GM12872 (cell line): ENCODE measurements around the gene OSBPL8.

ENCODE experiments used
- TF ChIP-seq, protein P1 (sequence below): IDR thresholded peaks from 3 replicates; pipeline ENCODE4 v1.5.1; 2011; ENCODE audit warnings: low read depth, mild to moderate bottlenecking, low read length, moderate library complexity; ENCODE audit not compliant: insufficient read depth

Gene OSBPL8

DNA sequence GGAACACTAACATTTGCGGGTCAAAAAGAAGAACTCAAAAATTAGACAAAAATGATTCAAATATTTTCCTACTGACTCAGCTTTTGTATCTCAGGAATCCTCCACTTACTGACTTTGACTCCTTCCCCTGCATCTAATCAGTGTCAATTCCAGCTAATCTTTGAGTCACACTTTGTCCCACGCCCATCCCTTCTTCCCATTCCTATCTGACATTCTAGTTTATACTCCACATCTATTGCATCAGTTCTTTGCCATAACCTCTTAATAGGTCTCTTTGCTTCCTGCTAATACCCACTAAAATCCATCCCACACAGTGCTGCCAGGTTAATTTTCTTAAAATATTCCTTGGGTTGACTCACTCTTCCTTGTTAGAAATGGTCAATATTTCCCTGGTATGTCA lies 230.4 kb downstream of the OSBPL8 start:
- TF ChIP-seq, protein P1, sequence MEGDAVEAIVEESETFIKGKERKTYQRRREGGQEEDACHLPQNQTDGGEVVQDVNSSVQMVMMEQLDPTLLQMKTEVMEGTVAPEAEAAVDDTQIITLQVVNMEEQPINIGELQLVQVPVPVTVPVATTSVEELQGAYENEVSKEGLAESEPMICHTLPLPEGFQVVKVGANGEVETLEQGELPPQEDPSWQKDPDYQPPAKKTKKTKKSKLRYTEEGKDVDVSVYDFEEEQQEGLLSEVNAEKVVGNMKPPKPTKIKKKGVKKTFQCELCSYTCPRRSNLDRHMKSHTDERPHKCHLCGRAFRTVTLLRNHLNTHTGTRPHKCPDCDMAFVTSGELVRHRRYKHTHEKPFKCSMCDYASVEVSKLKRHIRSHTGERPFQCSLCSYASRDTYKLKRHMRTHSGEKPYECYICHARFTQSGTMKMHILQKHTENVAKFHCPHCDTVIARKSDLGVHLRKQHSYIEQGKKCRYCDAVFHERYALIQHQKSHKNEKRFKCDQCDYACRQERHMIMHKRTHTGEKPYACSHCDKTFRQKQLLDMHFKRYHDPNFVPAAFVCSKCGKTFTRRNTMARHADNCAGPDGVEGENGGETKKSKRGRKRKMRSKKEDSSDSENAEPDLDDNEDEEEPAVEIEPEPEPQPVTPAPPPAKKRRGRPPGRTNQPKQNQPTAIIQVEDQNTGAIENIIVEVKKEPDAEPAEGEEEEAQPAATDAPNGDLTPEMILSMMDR, result no peak

DNA sequence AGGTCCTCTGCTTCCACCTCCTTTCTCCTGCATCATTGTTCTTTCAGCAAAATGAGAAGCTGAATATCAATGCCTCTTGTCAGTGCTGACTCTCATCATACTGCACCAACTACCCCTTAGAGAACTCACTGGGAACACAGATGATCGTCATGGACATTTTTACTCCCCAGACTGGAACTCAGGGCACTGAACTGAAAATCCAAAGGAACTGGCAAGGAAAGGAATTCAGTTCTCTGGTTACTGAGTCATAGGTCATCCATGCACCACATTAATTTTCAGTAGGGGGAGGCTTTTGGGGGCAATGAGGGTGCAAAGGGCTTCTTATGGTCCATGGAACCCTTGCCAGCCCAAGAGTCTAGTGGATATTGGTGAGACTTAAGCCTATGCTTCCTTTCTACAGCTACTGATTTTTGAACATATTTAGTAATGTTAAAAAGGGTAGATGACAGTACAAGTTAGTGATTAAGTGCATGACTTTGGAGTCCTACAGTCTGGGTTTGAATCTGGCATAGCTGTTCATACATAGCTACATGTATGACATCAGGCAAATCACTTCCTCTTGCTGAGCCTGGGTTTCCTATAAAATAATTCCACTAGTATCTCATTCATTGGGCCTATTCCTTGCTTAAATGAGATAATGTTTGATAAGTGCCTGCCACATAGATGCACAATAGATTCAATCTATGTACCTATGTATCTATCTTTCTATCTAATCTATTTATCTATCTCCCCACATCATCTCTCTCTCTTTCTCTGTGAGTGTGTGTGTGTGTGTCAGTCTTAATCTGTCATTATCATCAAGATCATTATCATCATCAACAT lies 240.6 kb downstream of the OSBPL8 start:
- TF ChIP-seq, protein P1, result no peak

DNA sequence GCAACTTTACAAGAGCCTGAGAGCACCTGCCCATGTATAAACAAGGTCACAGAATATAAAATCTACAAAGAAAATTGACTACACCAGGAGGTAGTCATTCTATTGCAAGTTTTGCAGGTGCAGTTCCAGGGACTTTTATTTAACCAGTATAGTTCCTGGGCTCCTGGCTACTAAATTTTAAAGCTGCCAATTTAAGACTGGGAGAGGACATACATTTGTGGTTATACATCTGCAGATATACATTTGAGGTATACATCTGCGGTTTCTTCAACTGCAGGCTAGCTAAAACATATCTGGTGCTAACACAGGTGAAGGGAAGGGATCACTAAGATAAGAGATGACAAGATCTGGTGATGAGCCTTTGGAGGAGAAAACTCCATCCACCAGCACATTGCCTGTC lies 241.6 kb downstream of the OSBPL8 start:
- TF ChIP-seq, protein P1, result no peak

DNA sequence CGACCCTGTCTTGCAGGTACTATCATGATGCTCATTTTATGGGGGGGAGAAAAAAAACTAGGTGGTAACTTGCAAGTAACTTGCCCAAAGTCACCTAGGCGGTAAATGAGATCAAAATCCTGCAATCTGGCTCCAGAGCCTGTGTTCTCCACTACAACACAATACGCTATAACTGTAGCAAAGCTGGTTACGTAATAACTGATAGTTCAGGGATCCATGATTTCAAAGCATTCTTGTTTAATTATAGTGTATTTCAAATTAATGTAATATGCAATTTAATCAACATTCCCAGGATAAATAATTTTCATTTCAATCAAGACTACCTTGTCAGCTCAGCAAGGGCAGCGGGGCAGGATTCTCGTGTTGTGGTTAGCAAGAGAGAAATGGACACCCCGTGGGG lies 243.1 kb downstream of the OSBPL8 start:
- TF ChIP-seq, protein P1, result no peak

DNA sequence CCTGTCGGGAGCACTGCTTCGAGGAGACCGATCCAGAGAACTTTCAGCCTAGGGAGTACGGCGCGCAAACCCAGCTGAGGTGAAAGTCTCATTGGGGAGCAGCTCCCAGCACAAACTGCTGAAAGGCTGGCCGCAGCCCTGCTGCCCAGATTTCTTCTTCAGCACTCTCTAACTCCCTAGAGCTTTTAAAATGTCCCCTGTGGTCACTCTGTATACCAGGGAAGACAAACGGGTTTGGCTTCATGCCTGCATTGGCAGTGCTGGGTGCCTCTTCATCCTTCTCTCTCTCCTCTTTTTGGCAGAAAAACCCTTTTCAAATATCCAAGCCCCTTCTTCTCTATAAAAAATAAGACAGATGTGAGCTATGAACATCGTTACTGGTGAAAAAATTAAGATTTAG lies 246.3 kb downstream of the OSBPL8 start:
- TF ChIP-seq, protein P1, result no peak

DNA sequence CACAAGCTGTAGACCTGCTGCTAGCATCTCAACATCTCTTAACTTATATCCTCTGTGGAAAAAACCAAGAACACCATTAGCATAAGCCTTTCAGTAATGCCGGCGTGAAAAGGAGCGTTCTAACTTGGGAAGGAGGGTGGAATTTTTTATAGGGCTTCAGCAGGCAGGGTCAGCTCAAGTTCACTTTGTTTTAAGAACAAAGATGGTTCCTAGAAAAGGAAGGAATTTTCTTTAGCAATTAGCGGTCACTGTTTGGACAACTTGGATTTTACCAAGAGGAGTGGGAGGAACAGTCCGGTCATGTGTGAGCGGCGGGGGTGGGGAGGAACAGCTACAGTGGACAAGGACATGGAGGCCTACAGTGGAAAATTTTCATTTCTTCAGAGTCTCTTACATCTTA lies 247.3 kb downstream of the OSBPL8 start:
- TF ChIP-seq, protein P1, result no peak

DNA sequence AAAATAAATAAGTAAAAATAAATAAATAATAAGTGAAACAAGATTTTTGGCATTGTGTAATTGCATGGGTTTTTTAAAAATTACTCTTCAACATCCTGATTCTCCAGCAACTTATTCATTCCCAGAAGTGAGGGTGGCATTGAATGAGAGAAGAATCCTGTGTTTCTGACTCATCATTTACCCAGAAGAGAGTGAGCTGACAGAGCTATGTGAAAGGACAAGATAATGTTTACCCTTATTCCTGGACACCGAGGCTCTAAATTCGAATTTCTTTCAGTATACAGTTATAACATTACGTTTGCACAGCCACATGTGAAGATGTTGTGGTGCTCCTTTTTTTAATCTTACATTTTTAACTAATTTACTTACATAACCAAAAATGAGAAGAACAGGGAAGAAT lies 247.8 kb downstream of the OSBPL8 start:
- TF ChIP-seq, protein P1, result no peak

DNA sequence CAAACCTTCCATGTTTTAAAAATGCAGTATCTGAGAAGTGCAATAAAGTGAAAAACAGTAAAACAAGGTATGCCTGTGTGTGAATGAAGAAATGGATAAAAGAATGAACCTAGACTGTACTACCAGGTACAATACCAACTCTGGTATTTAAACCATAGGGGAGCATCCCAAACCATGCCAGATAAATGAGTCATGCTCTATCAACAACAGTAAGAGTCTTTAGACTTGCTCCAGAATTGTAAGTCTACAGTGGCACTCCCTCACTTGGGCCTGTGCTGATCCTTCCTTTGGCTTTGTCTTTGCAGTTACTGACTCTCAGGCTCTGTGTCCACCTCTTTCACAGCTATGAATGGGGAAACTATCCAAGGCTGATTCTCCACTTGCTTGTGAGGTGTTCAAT lies 249.5 kb downstream of the OSBPL8 start:
- TF ChIP-seq, protein P1, result no peak
